Left lobe of liver (tissue), 1 donor: ENCODE results near the gene OR6V1. TPM values are rescaled to one million over a fixed set of nuclear protein-coding genes. Genes with fewer than 3 reads are reported as not detected.

Experiments
- total RNA-seq: library from RNA; stranded (reverse); gene quantifications from one replicate; pipeline ENCODE4 v1.2.1, GENCODE V29; 2021
- donor health status: DM: no; HTN: yes; CAD: no.

Gene OR6V1
- total RNA-seq, 1 donor from 2014 or later: not detected

Other genes with a start within 250 kb of the OR6V1 start
- gene EPHB6, start 197.3 kb upstream of the OR6V1 start, total RNA-seq: 5.1 TPM
- gene TRPV6, start 166.6 kb upstream of the OR6V1 start, total RNA-seq: 0.53 TPM
- not detected for gene TRPV5, start 118.6 kb upstream of the OR6V1 start, total RNA-seq
- gene LLCFC1, start 112.9 kb upstream of the OR6V1 start, total RNA-seq: not detected
- 0.28 TPM for gene KEL, start 90.0 kb upstream of the OR6V1 start, total RNA-seq
- not detected for gene OR9A2, start 25.2 kb upstream of the OR6V1 start, total RNA-seq
- gene PIP, start 79.7 kb downstream of the OR6V1 start, total RNA-seq: not detected
- not detected for gene TAS2R39, start 131.1 kb downstream of the OR6V1 start, total RNA-seq
- not detected for gene TAS2R40, start 169.7 kb downstream of the OR6V1 start, total RNA-seq
- gene GSTK1, start 211.1 kb downstream of the OR6V1 start, total RNA-seq: 261 TPM
- 22.0 TPM for gene TMEM139, start 232.6 kb downstream of the OR6V1 start, total RNA-seq
- gene CASP2, start 236.0 kb downstream of the OR6V1 start, total RNA-seq: 8.4 TPM